ENCODE measurements around the gene SLC25A30.
"Not testable (repeated sequence)": the region's sequence is repeated elsewhere in the genome, so short reads cannot be mapped to it uniquely, and the experiment has no call there.

- TF ChIP-seq, protein P1, sequence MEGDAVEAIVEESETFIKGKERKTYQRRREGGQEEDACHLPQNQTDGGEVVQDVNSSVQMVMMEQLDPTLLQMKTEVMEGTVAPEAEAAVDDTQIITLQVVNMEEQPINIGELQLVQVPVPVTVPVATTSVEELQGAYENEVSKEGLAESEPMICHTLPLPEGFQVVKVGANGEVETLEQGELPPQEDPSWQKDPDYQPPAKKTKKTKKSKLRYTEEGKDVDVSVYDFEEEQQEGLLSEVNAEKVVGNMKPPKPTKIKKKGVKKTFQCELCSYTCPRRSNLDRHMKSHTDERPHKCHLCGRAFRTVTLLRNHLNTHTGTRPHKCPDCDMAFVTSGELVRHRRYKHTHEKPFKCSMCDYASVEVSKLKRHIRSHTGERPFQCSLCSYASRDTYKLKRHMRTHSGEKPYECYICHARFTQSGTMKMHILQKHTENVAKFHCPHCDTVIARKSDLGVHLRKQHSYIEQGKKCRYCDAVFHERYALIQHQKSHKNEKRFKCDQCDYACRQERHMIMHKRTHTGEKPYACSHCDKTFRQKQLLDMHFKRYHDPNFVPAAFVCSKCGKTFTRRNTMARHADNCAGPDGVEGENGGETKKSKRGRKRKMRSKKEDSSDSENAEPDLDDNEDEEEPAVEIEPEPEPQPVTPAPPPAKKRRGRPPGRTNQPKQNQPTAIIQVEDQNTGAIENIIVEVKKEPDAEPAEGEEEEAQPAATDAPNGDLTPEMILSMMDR (IDR thresholded peaks at IDR 0.05): not testable (repeated sequence)
- not testable (repeated sequence) for TF ChIP-seq POLR2A (IDR thresholded peaks at IDR 0.05)
These were observed 35.4 kb downstream of the SLC25A30 start for GRCh38 chr13:45382739-45383138.

Measured in right lobe of liver (tissue), 4 donors.